KOPT-K1 (cell line): ENCODE results near the gene VTI1B.
A peak's percentile ranks its signal among the peaks of the same experiment; 100 is the strongest.

Experiments
- H3K27ac ChIP-seq: fragments of 200-600 bp; sonication (generic); 2 replicates; pipeline ENCODE4 v1.5.1; 2016; ENCODE audit warnings: antibody characterized with exemption, mild to moderate bottlenecking, low read depth, low read length; ENCODE audit not compliant: poor library complexity, severe bottlenecking
- H3K36me3 ChIP-seq: fragments of 200-600 bp; sonication (generic); 2 replicates; pipeline ENCODE4 v1.5.1; 2017; ENCODE audit warnings: antibody characterized with exemption, mild to moderate bottlenecking, low read length, moderate library complexity; ENCODE audit not compliant: insufficient read depth
- H3K9me3 ChIP-seq: fragments of 200-600 bp; sonication (generic); 2 replicates; pipeline ENCODE4 v1.5.1; 2017; ENCODE audit warnings: antibody characterized with exemption, low read length, mild to moderate bottlenecking; ENCODE audit not compliant: insufficient read depth, poor library complexity, severe bottlenecking

Gene VTI1B

GRCh38 chr14:67695394-67695949, 21.0 kb upstream of the VTI1B start, which contains the start of gene RDH11:
RDH11 (minus strand) TSS chr14:67695764; CDS start chr14:67695703, 61 bp downstream.
- peak within 1 kb of the TSS; percentile 89 for H3K27ac ChIP-seq
- H3K9me3 ChIP-seq: no peaks in the 10 kb centered on the region
- H3K36me3 ChIP-seq: peaks cover 35% of the 10 kb centered on the region

DNA sequence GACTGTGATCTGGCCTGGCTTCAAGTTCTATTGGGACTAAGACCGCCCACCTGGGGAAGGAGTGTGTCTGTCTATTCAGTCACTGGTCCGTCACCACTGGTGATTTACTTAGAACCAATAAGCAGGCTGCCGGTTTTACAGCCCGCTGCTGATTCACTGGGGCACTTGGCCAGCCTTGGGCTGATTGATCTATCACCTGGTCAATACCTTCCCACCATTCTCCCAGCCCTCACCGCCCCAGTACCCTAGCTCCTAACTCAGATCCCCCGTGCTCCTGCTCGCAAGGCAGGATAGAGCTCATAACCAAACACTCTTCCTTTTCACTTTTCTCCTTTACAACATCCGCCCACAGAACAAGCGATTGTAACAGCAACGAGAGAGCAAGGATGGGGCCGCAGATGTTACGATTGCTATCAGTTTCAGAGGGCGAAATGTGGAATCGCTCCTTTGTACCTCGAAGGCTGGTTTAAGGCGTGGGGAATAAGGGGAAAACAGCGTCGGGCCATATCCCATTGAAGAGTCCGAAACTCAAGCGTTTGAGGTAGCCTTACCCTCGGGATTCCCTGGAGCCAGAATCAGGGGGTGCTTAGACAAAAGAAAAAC, 20.5 kb upstream of the VTI1B start:
- Histone ChIP-seq H3K36me3 (peaks cover 41% of the 10 kb centered on the region), H3K27ac (peak overlapping the region; percentile 89), H3K9me3 (no peaks in the 10 kb centered on the region)

DNA sequence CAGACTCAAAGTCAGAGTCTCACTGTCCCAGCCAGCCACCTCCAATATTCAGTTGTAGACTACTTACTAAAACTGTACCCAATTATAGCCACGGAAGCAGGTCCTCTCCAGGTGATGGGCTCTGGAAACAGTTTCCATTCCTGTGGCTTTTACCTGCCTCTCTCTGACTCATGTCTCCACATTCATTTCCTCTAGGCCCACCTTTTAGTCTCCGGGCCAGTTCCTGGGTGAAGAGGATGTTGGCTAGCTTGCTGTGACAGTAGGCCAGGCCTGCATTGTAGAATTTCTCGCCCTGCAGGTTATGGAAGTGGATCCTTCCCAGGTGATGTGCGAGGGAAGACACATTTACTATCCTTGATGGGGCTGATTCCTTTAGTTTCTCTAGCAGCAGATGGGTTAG, 15.6 kb upstream of the VTI1B start:
- peaks cover 90% of the 10 kb centered on the region for H3K36me3 ChIP-seq
- no peaks in the 10 kb centered on the region for H3K9me3 ChIP-seq
- no peak overlapping the region for H3K27ac ChIP-seq

DNA sequence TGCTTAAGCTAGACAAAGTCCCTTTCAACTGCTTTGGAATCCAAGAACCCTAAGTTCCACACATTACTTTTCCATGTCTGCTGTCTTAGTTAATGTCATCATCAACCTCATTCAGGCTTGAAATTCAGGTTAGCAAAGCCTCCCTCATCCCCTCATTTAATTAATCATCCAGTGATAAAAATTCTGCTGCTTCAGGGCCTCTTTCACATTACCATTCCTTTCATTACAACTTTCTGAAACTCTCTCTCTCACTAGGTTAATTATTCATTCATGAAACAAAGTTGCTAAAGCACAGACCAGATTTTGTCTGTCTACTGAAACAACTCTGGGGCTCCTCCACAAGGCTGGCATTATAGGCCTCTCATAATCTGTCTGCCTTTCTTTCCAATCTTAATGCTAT, 9.4 kb upstream of the VTI1B start:
- no peaks in the 10 kb centered on the region for H3K9me3 ChIP-seq
- H3K27ac ChIP-seq: no peak overlapping the region
- H3K36me3 ChIP-seq: peaks cover 98% of the 10 kb centered on the region

GRCh38 chr14:67680941-67681340, 6.5 kb upstream of the VTI1B start:
- H3K36me3 ChIP-seq: peaks cover 98% of the 10 kb centered on the region
- no peaks in the 10 kb centered on the region for H3K9me3 ChIP-seq
- H3K27ac ChIP-seq: no peak overlapping the region

- peaks cover 93% of the 10 kb centered on the region for H3K36me3 ChIP-seq
- H3K27ac ChIP-seq: no peak overlapping the region
- H3K9me3 ChIP-seq: no peaks in the 10 kb centered on the region
These were observed 5.7 kb upstream of the VTI1B start for GRCh38 chr14:67680121-67680602.

DNA sequence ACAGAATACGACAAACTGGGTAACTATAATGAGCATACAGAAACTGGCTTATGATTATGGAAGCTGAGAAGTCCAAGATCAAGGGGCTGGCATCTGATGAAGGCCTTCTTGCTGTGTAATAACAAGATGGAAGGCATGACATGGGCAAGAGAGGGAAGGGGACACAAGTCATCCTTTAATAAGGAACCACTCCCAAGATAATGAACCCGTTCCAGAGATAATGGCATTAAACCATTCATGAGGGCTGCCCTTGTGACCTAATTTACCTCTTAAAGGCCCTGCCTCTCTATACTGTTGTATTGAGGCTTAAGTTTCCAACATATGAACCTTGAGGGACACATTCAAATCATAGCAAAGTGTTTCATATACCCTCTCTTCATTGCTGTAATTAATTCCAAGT, 4.6 kb upstream of the VTI1B start:
- Histone ChIP-seq H3K36me3 (peaks cover 82% of the 10 kb centered on the region), H3K9me3 (no peaks in the 10 kb centered on the region)

DNA sequence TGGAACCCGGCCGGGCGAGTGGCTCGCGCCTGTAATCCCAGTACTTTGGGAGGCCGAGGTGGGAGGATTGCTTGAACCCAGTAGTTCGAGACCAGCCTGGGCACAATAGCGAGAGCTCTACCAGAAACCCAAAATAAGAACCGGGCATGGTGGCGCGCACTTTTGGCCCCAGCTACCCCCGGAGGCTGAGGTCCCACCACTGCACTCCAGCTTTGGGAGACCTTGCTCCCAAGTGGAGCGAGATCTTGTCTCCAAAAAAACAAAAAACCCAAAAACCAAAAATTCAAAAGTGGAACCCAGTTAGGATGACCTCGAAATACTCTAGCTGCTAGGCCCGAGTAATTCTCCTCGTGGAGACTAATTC, 769 bp upstream of the VTI1B start:
- H3K9me3 ChIP-seq: no peaks in the 10 kb centered on the region
- H3K36me3 ChIP-seq: peaks cover 46% of the 10 kb centered on the region
- peak overlapping the region; percentile 85 for H3K27ac ChIP-seq

More for the DNA sequence above, 4.6 kb upstream of the VTI1B start:
- H3K27ac ChIP-seq: no peak overlapping the region

- Histone ChIP-seq H3K36me3 (peaks cover 35% of the 10 kb centered on the region), H3K9me3 (no peaks in the 10 kb centered on the region), H3K27ac (peak overlapping the region; percentile 85)
These were observed 323 bp downstream of the VTI1B start for GRCh38 chr14:67674139-67674479.

GRCh38 chr14:67673451-67673850, 981 bp downstream of the VTI1B start:
- H3K27ac ChIP-seq: peak overlapping the region; percentile 85
- H3K9me3 ChIP-seq: no peaks in the 10 kb centered on the region

GRCh38 chr14:67668559-67668958, 5.9 kb downstream of the VTI1B start:
- Histone ChIP-seq H3K27ac (no peak overlapping the region), H3K36me3 (no peaks in the 10 kb centered on the region), H3K9me3 (no peaks in the 10 kb centered on the region)

More at GRCh38 chr14:67673451-67673850, 981 bp downstream of the VTI1B start:
- peaks cover 28% of the 10 kb centered on the region for H3K36me3 ChIP-seq

DNA sequence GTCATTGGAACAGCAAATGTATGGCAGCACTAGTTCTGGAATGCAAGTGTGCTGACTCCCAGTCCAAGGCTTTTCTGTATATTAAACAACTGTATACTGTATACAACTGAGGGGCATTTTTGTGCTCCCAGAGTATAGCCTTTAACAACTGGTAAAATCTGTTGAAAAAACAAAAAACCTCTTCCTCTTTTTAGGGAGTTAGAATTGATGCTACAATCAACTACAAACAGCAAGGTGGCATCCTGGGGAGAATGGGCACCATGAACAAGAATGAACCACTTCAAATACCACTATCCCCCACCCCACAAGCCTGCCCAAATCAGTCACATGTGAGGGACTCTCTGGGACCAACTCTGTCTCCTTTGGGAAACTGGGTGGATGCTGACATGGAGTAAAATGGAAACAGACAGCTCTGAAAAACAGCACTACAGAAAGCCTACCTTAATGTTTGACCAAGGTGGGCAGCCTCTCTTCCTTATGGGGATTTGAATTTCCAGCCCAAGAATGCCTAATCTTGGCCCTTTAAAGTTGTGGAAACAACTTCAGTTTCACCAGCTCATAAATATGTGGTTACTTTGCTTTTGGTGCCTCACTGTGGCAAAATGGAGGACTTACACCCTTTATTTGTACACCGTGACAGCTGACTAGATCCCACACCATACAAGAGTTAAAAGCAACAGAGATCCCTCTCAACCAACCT, 7.5 kb downstream of the VTI1B start:
- H3K27ac ChIP-seq: no peak overlapping the region
- no peaks in the 10 kb centered on the region for H3K9me3 ChIP-seq
- H3K36me3 ChIP-seq: peaks cover 7% of the 10 kb centered on the region; the same call in 1 of the 2 replicates

DNA sequence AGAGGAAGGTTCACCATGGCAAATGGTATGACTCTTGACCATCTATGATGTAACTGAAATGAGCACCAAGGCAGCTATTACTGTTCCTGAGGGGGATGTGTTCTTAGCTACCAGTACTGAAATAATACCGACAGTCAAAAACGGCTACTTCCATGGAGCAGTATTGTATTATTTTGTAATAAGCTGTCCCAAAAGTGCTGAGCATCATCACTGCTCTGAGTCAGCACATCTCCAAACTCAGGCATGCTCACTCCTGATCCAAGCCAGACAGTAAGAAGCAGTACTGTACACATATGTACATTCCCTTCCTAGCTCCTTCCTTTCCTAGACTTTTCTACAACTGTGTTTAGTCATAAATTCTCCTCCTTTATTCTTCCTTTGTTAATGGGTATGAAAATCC, 8.6 kb downstream of the VTI1B start:
- H3K36me3 ChIP-seq: peaks cover 13% of the 10 kb centered on the region; the same call in 1 of the 2 replicates
- H3K9me3 ChIP-seq: no peaks in the 10 kb centered on the region
- H3K27ac ChIP-seq: no peak overlapping the region

GRCh38 chr14:67663633-67664032, 10.8 kb downstream of the VTI1B start:
- no peak overlapping the region for H3K27ac ChIP-seq
- no peaks in the 10 kb centered on the region for H3K9me3 ChIP-seq
- H3K36me3 ChIP-seq: peaks cover 25% of the 10 kb centered on the region

GRCh38 chr14:67653651-67654280, 20.7 kb downstream of the VTI1B start:
- peaks cover 99% of the 10 kb centered on the region for H3K36me3 ChIP-seq
- H3K27ac ChIP-seq: no peak overlapping the region
- no peaks in the 10 kb centered on the region for H3K9me3 ChIP-seq
